Measurements from ENCODE around the gene HOXA13.

The HOXA13 gene

DNA sequence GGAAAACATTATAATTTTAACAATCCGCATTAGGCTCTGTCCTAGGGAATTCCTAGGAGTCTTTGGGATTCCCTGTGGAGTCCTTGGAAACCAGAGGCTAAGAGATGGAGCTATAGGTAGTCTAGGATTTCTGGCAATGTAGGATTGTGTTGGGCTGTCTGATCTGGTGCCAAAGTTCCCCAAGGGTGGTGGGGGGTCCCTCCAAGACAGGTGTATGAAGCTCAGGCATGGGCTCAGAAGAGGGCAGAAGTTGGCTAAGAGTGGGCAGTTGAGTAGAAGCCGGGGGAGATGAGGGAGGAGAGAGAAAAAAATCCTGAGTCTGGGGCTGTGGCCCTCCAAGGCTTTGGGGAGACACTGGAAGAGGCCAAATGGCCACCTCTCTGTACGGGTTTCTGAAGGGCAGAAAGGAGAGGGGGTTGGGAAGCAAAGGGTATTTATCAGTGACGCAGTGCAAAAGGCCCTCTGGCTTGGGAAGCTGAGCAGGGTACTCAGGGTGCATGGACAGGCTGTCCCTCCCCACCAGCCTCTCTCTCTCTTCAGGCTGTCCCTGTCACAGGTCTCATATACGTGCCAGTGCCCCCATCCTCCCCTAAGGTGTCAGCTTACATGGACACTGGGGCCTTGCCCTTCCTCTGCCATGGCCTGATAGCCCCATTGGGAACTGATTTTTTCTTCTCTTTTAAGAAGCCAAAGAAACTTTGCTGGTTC, 53.2 kb downstream of the HOXA13 start:
- DNase-seq: no peak

DNA sequence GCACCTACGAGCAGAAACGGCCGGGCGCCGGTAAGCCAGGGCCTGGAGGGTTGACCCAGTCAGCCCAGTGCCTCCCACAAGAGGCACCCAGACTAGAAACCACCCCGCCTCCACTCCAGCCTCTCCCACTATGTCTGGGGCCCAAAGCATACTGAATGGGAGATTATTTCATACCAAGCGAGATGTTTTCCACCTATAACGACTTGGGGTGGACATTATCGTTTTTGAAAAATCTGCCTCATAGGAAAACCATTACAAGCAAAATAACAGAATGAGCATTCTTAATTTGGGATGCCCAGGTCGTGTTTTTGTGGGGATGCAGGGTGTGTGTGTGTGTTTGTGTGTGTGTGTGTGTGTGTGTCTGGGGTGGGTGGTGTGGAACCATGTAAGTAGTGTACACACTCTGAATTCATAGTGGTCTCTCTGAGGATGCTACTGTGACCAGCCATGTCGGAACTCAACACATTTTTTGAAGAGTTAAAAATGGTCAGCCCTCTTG, 53.9 kb downstream of the HOXA13 start:
- DNase-seq: no peak

DNA sequence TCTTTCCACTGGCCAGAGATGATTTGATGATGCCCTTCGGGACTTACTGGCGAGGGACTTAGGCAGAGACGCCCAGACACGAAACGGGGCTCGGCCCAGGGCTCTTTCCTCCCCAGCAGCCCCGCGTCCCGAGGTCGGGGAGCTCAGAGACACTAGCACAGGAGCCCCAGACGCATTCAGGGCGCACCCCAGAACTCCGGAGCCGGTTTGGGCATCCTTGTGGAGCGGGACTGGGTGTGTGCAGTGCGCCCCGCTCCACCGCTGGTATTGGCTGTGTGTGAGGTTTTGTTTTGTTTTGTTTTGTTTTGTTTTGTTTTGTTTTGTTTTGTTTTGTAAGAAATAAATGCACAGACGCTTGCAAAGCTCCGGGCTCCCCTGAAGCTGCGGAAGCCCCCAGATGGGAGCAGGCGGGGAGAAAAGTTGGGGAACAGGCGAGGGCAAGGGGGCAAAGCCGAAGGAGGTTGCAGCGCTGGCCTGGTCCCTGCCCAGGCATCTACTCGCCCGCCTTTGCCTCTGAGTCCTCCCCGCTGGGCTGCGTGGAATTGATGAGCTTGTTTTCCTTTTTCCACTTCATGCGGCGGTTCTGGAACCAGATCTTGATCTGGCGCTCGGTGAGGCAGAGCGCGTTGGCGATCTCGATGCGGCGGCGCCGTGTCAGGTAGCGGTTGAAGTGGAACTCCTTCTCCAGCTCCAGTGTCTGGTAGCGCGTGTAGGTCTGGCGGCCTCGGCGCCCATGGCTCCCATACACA, 54.6 kb downstream of the HOXA13 start:
- DNase-seq: no peak

DNA sequence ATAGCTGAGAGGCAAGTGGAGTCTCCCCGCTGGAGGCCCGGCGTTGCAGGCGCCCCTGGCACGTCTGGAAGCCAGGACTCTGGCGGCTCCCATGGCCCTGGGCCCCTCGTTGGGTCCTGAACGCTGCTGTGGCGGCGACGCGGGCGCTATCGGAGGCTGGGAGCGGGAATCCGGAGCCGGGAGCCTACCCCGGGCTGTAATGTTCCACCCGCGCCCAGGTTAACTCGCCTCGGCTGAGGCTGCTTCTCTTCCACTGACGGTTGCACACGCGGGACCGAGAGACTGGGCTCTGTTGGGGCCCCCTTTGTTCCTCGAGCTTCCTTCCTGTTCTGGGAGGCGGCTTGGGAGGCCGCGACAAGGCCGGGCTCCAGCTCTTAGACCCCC, 55.1 kb downstream of the HOXA13 start:
- DNase-seq: no peak
